Right hindlimb (tissue), 1 donor: ENCODE measurements around the gene COL6A1.

Source experiments
- DNase-seq: peaks from one replicate; pipeline ENCODE4 v3.0.0-alpha.2; 2018

Gene COL6A1

DNA sequence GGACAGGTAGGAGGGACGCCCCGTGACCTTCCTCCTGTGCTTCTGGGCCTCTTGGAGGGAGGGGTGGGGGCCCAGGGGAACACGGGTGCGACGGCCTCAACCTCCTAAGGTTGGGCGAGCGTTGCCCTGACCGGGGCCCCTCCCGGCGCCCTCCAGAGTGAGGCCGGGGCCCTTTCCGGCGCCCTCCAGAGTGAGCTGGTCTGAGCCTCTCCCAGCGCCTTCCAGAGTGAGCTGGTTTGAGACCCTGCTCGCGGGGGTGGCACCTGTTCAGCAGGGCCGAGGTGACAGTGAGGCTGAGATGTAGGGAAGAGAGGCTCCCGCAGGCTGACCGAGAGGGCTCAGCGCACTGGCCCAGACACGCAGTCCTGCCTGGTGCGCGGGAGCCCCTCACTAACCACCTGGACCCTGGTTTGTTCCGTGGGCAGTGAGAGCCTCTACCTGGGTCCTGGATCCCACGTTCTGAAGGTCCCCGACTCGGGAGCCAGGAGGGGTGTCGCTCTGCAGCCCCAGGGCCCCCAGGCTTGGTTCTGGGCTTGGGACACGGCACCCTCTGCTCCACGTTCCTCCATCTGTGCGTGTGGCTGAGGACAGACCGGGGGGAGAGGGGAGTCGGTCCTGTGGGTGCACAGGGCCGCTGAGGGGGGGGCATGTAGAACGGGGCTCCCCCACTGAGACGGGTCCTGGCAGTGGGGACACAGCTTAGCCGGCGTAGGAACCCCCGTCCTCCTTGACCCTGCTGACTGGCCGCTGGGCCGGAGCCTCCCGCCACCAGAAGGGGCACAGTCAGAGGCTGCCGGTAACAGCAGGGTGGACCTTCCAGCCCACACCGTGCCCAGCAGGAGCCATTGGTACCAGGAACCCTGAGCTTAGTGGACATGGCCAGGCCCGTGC, 1.4 kb downstream of the COL6A1 start:
- DNase-seq = peak; percentile 19

DNA sequence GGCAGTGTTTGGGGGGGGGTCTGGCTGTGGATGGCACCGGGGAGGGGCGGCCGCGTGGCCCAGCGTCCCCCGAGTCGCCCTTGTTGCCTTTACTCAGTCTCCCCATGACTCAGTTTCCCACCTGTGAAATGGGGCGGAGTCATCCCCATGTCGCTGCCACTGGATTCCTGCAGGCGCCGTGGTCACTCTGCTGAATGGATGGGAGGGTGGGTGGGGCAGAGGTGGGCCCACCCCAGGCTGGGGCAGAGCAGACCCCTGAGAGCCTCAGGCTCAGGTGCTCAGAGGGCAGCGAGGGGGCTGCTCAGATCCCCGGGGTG, 2.0 kb downstream of the COL6A1 start:
- DNase-seq = no peak

DNA sequence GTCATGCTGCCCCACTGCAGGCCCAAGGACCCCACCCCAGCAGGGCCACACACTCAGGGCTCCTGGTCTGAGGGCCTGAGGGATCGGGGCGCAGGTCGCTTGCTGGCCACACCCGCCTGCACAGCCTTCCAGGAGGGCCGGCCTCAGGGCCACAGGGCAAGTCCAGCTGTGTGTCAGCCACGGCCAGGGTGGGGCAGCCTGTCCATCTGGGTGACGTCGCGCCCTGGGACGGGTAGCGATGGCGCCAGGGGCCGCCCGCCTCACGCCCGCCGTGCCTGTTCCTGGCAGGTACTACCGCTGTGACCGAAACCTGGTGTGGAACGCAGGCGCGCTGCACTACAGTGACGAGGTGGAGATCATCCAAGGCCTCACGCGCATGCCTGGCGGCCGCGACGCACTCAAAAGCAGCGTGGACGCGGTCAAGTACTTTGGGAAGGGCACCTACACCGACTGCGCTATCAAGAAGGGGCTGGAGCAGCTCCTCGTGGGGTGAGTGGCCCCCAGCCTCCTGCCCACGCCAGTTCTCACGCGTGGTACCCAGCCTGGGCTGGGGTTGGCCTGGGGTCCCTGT, 2.5 kb downstream of the COL6A1 start:
- DNase-seq = no peak

DNA sequence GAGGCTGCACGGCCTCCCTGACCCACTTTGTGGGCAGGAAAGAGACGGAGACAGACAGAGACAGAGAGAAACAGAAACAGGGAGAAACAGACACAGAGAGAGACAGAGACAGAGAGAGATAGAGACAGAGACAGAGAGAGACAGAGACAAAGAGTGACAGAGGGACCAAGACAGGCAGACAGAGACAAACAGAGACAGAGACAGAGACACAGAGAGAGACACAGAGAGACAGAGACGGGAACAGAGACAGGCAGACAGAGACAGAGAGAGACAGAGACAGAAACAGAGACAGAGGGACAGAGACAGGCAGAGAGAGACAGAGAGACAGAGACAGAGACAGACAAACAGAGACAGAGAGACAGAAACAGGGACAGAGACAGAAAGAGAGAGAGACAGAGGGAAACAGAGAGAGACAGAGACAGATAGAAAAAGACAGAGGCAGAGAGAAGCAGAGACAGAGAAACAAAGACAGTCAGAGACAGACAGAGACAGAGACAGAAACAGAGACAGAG, 3.1 kb downstream of the COL6A1 start:
- no peak for DNase-seq

DNA sequence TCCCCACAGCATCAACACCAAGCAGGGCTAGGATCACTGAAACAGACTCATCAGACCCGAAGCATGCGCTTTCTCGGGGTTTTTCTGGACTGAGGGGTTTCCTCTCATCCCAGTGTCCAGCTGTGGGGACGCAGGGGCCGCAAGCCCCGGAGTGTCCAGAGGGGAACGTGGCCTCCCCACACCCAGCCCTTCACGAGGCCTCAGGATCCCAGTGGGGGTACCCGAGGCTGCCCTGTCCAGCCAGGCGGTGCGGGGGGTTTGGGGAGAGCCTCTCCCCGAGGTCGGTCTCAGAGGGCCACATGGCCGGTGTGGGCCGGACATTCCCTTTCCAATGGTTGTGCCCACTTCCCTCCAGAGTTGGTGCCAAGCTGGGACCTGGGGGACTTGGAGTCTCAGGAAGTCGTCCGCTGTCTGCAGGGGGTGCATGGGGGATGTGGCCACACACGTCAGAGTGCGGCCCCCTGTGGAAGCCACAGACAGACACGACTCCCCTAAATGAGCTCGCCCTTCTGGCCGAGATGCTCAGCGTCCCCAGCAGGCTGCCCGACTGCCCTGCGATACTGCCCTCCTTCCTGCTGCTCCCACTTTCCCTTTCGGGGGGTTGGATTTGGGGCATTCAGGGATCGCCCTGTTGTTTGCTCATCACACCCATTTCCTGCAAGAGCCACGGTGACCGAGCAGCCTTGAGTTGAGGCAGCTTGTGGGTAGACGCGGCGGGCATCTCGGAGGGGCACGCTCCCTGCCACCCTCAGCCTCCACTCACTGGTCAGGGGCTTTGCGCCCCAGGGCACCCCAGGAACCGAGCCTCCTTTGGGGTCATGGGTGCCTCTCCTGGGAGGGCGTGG, 4.1 kb downstream of the COL6A1 start:
- no peak for DNase-seq

DNA sequence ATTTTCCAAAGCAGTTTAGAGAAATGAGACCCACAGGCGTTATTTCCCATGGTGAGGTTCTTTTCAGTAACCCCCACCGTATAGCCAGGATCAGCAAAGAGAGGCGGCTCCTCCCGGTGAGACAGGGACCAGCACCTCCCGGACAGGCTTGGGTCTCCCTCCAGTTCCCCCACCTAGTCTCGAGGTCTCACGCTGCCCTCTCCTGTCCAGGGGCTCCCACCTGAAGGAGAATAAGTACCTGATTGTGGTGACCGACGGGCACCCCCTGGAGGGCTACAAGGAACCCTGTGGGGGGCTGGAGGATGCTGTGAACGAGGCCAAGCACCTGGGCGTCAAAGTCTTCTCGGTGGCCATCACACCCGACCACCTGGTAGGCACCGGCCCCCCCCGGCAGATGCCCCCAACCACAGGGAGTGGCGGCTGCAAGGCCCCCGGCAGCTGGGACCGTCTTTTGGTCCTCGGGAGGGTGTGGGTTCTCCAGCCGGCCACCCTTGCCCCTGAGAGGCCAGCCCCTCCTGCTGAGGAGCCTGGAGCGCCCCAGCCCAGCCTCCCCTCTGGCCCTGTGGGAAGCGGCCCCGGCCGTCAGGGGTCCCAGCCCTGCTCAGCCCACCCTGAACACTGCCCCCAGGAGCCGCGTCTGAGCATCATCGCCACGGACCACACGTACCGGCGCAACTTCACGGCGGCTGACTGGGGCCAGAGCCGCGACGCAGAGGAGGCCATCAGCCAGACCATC, 4.9 kb downstream of the COL6A1 start:
- no peak for DNase-seq

DNA sequence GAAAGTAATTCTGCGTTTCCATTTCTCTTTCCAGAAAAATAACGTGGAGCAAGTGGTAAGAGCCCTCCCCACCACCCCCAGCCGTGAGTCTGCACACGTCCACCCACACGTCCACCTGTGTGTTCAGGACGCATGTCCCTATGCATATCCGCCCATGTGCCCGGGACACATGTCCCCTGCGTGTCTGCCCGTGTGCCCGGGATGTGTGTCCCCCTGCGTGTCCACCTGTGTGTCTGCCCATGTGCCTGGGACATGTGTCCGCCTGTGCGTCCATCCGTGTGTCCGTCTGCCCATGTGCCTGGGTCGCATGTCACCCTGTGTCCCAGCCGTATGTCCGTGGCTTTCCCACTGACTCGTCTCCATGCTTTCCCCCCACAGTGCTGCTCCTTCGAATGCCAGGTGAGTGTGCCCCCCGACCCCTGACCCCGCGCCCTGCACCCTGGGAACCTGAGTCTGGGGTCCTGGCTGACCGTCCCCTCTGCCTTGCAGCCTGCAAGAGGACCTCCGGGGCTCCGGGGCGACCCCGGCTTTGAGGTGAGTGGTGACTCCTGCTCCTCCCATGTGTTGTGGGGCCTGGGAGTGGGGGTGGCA, 5.6 kb downstream of the COL6A1 start:
- DNase-seq = no peak

DNA sequence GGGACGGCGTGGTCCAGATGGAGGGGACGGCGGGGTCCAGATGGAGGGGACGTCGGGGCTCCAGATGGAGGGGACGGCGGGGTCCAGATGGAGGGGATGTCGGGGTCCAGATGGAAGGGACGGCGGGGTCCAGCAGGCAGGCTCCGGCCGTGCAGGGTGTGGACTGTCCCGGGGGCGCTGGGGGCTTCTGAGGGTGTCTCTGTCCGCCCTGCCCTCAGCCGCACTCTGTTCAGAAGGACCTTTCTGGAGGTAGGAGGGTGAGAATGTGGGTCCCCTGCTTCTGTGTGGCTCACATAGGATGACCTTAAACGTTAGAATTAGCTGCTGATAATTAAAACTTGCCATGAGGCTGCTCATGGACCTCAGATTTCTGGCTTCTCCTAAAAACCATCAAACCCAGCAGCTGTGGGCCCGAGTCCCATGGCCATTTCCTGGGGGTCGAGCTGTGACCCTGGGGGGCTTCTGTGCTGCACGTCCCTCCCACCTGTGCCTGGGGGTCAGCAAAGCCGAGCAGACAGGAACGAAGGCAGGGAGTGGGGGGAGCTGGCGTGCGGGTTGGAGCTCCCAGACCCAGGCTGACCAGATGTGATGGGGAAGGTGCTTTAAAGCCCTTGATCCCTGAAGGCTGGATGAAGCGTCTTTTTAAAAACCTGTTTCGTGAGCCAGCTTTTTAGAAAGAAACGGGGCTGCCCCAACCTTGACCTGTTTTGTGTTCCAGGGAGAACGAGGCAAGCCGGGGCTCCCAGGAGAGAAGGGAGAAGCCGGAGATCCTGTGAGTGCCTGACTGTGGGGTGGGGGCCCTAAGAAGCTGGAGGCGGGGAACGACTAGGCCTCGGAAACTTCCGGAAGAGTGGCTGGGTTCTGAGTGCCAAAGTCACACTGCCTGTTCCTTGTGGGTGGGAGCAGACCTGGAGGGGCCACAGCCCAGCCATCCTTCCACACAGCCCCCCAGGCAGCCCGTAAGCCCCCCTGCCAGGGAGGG, 7.1 kb downstream of the COL6A1 start:
- no peak for DNase-seq

DNA sequence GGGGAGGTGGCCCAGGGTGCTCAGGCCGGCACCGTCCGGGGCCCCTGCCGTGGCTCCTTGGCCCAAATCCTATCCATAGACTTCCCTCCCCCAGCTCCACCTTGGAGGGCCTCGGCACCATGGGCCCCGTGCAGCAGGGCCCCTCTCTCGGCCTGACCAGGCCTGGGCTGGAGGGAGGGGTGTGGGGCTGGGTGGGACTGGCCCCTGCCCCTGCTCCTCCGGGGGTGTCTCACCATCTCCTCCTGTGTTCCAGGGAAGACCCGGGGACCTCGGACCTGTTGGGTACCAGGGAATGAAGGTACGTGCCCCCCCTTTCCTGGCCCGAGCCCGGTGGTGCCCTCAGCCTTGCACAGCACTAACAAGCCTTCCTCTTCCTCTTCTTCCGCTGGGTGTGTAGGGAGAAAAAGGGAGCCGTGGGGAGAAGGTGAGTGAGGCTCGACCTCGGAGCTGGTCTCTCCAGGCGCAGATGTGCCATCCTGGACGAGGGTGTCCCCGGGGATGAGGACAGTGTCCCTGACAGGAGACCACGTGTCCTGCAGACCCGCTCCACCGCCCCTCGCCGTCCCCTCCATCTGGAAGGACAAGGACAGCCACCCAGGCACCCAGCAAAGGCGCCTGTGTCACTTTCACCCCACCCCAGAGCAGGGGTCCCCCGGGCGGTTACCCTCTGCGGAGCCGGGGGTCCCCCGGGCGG, 7.9 kb downstream of the COL6A1 start:
- DNase-seq = peak; percentile 21

DNA sequence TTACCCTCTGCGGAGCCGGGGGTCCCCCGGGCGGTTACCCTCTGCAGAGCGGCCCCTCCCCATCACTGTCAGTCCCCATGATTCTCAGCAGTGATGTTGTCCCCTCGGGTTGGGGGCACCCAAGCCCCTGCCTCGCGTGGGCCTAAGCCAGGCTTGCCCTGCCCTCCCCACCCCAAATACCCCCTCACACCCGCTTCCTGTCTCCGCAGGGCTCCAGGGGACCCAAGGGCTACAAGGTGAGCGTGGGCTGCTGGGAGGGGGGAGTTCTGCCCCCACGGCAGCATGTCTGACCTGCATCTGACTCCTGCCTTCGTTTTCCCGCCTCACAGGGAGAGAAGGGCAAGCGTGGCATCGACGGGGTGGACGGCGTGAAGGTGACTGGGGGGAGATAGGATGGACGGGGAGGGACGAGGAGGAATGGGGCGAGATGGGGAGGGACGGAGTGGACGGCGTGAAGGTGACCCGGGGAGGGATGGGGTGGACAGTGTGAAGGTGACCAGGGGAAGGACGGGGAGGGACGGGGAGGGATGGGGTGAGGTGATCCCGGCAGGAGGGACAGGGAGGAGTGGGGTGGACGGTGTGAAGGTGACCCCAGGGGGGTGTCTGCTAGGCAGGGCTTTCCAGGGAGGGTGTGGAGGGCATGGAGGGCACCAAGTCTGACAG, 8.6 kb downstream of the COL6A1 start:
- DNase-seq = no peak

DNA sequence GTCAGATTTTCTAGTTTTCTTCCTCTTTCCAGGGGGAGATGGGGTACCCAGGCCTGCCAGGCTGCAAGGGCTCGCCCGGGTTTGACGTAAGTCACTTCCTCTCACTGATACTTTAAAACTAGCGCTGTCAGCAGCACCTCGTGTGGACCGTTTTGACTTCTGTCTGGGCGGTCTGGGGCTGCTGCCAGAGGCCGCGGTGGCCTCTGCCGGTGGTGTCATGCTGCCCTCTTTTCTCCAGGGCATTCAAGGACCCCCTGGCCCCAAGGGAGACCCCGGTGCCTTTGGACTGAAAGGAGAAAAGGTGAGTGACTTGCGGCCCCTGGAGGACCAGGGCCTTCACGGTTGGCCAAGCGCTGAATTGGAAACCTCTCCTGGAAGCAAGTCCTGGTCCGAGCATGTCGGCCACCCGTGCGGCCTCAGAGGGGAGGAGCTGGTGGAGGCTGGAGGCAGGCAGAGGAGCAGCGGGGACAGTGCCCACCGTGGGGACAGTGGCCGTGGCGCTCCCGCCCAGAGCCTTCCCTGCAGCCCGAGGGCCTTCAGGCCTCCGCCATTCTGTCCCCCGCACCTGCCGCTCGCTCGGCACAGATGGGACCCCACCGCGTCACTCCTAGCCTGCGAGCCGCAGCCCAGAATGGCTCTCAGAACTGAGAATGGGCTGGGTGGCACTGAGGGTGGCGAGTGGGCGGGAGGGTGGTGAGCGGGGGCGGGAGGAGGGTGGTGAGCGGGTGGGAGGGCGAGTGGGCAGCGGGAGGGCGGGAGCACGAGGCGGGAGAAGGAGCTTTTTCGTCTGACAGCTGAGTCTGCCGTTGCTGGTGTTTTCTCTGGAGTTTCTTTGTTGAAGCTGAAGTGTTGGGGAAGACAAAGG, 9.4 kb downstream of the COL6A1 start:
- peak; percentile 19 for DNase-seq

DNA sequence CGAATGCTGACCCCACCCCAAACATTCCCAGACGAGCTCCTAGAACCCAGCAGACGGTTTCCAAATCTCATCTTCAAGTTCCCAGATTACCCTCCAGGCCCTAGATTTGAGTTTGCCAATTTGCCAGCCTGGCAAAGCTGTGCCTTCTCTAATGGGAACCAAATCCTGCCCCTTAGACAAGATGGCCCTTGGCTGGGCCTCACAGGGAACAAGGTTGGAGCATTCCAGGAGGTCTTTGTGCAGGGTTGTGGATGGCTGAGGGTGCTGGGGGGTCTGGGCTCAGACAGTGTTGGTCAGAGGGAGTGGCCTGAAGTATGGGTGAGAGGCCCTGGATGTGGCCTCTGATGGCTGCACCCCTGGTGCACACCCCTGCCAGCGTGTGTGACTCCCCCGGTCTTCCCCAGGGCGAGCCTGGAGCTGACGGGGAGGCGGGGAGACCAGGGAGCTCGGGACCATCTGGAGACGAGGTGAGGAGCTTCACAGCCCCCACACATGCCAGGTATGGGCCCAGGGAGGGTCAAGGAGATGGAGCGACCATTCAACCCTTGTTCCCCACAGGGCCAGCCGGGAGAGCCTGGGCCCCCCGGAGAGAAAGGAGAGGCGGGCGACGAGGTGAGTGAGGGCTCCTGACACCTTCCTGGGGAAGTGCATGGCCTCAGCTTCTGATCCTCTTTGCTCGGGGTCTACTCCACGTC, 10.2 kb downstream of the COL6A1 start:
- DNase-seq = peak; percentile 17

DNA sequence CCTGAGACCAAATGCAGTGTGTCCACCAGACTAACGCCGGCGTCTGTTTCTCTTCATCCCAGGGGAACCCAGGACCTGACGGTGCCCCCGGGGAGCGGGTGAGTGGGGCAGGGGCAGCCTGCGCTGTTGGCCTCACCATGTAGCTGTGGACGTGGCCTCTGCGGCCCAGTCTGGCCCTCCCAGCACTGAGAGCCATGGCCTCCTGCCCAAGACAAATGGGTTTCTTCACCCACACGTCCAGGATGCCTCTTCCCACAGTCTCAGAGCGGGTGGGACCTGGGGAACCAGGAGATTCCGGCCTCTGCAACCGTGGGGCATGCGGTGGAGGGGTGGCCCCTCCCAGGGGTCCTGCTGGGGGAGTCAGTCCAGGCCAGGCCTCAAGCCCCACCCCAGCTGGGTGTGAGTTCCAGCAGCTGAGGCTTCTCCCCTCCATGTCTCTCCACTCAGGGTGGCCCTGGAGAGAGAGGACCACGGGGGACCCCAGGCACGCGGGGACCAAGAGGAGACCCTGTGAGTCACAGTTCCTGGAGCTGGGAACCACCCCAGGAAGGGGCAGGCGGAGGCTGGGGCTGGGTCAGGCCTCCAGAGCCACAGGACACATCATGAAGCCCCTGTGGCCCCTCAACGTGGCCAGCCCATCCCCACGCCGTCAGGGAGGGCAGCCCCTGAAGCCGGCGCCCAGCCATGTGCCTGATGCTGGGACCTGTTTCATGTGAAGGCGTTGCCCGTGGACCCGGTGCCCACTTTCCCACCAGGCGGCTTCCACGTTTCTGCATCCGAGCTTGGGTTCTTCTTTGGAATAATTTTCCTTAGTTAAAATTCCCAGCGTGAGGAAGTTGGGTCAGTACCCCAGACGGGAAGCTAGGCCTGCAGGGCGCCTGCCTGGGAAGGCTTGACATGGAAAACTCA, 11.0 kb downstream of the COL6A1 start:
- peak; percentile 22 for DNase-seq

DNA sequence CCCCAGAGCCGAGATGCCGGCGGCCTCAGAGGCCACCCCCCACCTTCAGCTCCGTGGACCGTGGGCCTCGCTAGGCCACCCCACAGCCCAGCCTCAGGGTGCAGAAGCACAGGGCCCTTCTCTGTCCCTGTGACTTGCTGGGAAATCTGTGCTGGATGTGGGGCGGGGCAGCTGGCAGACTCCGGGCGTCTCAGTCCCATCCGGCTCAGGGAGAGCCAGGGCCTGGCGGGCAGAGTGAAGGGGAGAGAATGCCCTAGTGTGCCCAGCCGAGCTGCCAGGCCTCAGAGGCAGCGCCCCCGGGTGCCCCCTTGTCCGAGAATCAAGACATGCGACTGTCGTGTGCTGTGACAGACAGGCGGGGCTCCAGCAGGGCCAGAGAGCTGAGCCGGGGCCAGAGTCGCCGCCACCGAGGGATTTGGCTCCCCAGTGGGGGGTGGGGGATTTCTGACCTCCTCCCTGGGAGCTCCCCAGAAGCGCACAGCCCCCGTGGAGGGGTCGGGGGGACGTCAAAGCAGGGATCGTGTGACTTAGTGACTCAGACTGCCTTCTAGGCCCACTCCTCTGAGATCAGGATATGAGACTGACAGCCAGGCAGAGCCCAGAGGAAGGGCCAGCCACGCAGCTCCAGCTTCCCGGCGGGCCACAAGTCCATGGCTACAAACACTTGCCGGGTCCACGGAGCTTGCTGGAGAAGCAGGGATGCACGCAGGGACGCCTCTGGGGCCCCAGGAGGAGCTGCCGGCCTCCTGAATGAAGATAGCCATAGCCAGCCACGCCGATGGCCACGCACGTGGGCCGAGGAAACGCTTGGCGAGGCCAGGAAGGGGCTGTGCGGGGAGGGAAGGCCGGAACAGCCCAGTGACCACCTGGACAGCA, 11.9 kb downstream of the COL6A1 start:
- DNase-seq = peak; percentile 27

DNA sequence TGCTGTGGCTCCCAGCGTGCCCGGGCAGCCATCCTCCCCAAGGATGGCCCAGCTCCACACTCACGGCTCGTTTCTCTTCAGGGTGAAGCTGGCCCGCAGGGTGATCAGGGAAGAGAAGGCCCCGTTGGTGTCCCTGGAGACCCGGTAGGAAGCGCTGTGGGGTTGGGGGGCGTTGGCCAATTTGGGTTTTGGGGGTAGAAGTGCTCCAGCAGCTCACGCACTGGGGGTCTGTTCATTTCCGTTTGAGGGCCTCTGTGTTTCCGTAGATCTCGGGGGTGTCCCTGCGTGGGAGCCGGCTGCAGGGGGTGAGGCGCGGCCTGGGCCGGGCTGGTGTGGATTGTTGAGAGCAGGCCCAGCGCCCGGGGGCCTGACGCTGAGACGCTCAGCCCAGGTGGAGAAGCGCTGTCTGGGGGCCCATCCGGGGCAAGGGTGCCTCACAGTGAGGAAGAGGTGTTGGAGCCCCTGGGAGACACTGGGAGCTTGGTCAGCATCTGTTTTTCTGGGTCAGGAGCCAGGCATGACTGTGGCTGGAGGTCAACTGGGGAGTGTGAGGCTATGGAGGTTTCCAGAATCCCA, 12.6 kb downstream of the COL6A1 start:
- peak; percentile 36 for DNase-seq
